BJ (cell line): ENCODE results near the gene GAS1. TPM values are rescaled to one million over a fixed set of nuclear protein-coding genes. Genes with fewer than 3 reads are reported as not detected.

Source experiments
- CTCF ChIA-PET: fragments of 350-600 bp; formaldehyde crosslinking; extraction: SDS; loops from one replicate; lab custom pipeline; 2021; ENCODE audit warnings: antibody characterized with exemption, inconsistent platforms; lab: Yijun Ruan, JAX
- POLR2A ChIA-PET: fragments of 300-600 bp; sonication (Branson Sonifier 250); formaldehyde crosslinking; extraction: SDS; loops from one replicate; lab custom pipeline; 2021; ENCODE audit warnings: antibody characterized with exemption; lab: Charles Lee
- DNase-seq: peaks from one replicate; pipeline ENCODE4 v3.0.0-alpha.2; 2011; ENCODE audit warnings: low read depth
- H3K27me3 ChIP-seq: 2 replicates; pipeline ENCODE4 v1.6.0; 2011; ENCODE audit warnings: low read length; ENCODE audit not compliant: control insufficient read depth, insufficient read depth
- H3K36me3 ChIP-seq: 2 replicates; pipeline ENCODE4 v1.5.1; 2011; ENCODE audit warnings: low read length; ENCODE audit not compliant: control insufficient read depth, insufficient read depth
- H3K4me3 ChIP-seq: 2 replicates; pipeline ENCODE4 v1.5.1; 2011; ENCODE audit warnings: low read depth, mild to moderate bottlenecking, control low read depth, low read length
- CTCF ChIP-seq: IDR thresholded peaks from 2 replicates; pipeline ENCODE4 v1.5.1; 2011; ENCODE audit warnings: low read depth, mild to moderate bottlenecking, control low read depth, inconsistent platforms, low read length, moderate library complexity; ENCODE audit not compliant: insufficient read depth
- polyA plus RNA-seq: library from polyadenylated mRNA; depleted of rRNA; stranded (reverse); fragments of >200 nt; gene quantifications from 2 replicates; pipeline ENCODE4 v1.2.3, GENCODE V29; 2011

The GAS1 gene
- polyA plus RNA-seq, 1 experiment, result 26.2 TPM

GRCh38 chr9:86980802-86981201 lies 33.5 kb upstream of the GAS1 start:
- Histone ChIP-seq H3K4me3 (no peak overlapping the region), H3K36me3 (no peaks in the 10 kb centered on the region), H3K27me3 (no peaks in the 10 kb centered on the region)
- ChIA-PET CTCF (interaction anchor here (1.7 kb wide), 1 partner anchor 33 kb away, joined by 3 read pairs; no protein-coding TSS in a partner anchor), POLR2A (no interaction called here)
- no peak for TF ChIP-seq CTCF
- DNase-seq, result no peak

- CTCF ChIA-PET, result interaction anchor here (0.6 to 1.4 kb wide), 3 partner anchors 129 to 621 kb away, joined by 3 to 4 read pairs (median 3); no protein-coding TSS in a partner anchor
- H3K36me3 ChIP-seq, result no peaks in the 10 kb centered on the region
- DNase-seq, result no peak
- no peak overlapping the region for H3K4me3 ChIP-seq
- no peak for TF ChIP-seq CTCF
- H3K27me3 ChIP-seq, result no peaks in the 10 kb centered on the region
- POLR2A ChIA-PET, result no interaction called here
These were observed 32.4 kb upstream of the GAS1 start for GRCh38 chr9:86979657-86980056.

GRCh38 chr9:86978922-86979474 lies 31.7 kb upstream of the GAS1 start:
- no peaks in the 10 kb centered on the region for H3K36me3 ChIP-seq
- ChIA-PET POLR2A (no interaction called here), CTCF (interaction anchor here (0.9 to 1.6 kb wide), 3 partner anchors 10 to 222 kb away, joined by 3 to 4 read pairs (median 3); no protein-coding TSS in a partner anchor)
- H3K27me3 ChIP-seq, result no peaks in the 10 kb centered on the region
- no peak overlapping the region for H3K4me3 ChIP-seq
- no peak for TF ChIP-seq CTCF
- DNase-seq, result no peak

- no peak for DNase-seq
- POLR2A ChIA-PET, result no interaction called here
These were observed 31.1 kb upstream of the GAS1 start for GRCh38 chr9:86978413-86978812.

More at GRCh38 chr9:86978413-86978812, 31.1 kb upstream of the GAS1 start:
- Histone ChIP-seq H3K36me3 (no peaks in the 10 kb centered on the region), H3K4me3 (no peak overlapping the region), H3K27me3 (no peaks in the 10 kb centered on the region)
- CTCF ChIA-PET, result interaction anchor here (1.5 to 1.6 kb wide), 2 partner anchors 10 to 29 kb away, joined by 3 to 7 read pairs; no protein-coding TSS in a partner anchor
- no peak for TF ChIP-seq CTCF
